Heart right ventricle (tissue), 16 donors: ENCODE data around the gene COX7A2. TPM values are rescaled to one million over a fixed set of nuclear protein-coding genes. Genes with fewer than 3 reads are reported as not detected.

Experiments
- ATAC-seq, 8 donors: fragments of 200-7000 bp; cut with Tn5 transposase; one replicate each; pipeline ENCODE4 v1.9.1; 2020; ENCODE audit warnings: mild to moderate bottlenecking in 8 of 8, moderate library complexity in 8 of 8, moderate number of reproducible peaks in 1 of 8
- DNase-seq, 2 donors: peaks; one replicate each; pipeline ENCODE4 v3.0.0-alpha.2; 2020
- H3K27ac ChIP-seq, 10 donors: fragments of 200-600 bp; sonication (generic) in 2 of 10; one replicate each; pipeline versions ENCODE4 v1.5.0 to v1.8.0; 2020 to 2022; ENCODE audit warnings: mild to moderate bottlenecking in 3 of 10
- H3K27me3 ChIP-seq, 7 donors: fragments of 200-600 bp; one replicate each; pipeline ENCODE4 v1.8.0; 2021 to 2022; ENCODE audit warnings: mild to moderate bottlenecking in 2 of 7
- H3K36me3 ChIP-seq, 9 donors: fragments of 200-600 bp; sonication (generic) in 1 of 9; one replicate each; pipeline versions ENCODE4 v1.5.0 to v1.8.0; 2020 to 2022; ENCODE audit warnings: mild to moderate bottlenecking in 2 of 9
- H3K4me1 ChIP-seq, 9 donors: fragments of 200-600 bp; sonication (generic) in 1 of 9; one replicate each; pipeline versions ENCODE4 v1.5.0 to v1.8.0; 2020 to 2022; ENCODE audit warnings: mild to moderate bottlenecking in 4 of 9
- H3K4me3 ChIP-seq, 10 donors: fragments of 200-600 bp; sonication (generic) in 2 of 10; one replicate each; pipeline versions ENCODE4 v1.5.0 to v1.8.0; 2020 to 2022; ENCODE audit warnings: mild to moderate bottlenecking in 7 of 10, moderate library complexity in 2 of 10
- H3K9me3 ChIP-seq, 11 donors: fragments of 200-600 bp in 10 of 11; sonication (generic) in 2 of 11; one replicate each; pipeline versions ENCODE4 v1.5.0 to v1.8.0; 2013 to 2022; ENCODE audit warnings: mild to moderate bottlenecking in 2 of 11, control low read depth in 1 of 11, moderate library complexity in 1 of 11
- CTCF ChIP-seq, 9 donors: fragments of 200-600 bp; sonication (generic) in 2 of 9; IDR thresholded peaks; one replicate each; pipeline versions ENCODE4 v1.5.0 to v1.8.0; 2021 to 2022; ENCODE audit warnings: antibody characterized with exemption in 9 of 9, mild to moderate bottlenecking in 5 of 9, moderate library complexity in 1 of 9
- WGBS, 2 donors: extraction: QIAGEN DNeasy Blood & Tissue Kit; methylation state at CpG; one replicate each; pipeline ENCODE4 v1.1.7; 2013; ENCODE audit warnings: inconsistent platforms in 1 of 2; 5-methylcytosine and 5-hydroxymethylcytosine counted together
- intact Hi-C, 10 donors: fragments of 100-400 bp; cut with DNase I; formaldehyde crosslinking; loops; one replicate each; pipeline versions ENCODE4 v1.11.1 to v1.14.2; 2022
- polyA plus RNA-seq, 2 donors: library from polyadenylated mRNA; stranded (reverse); fragments of 200-250 nt; gene quantifications; one replicate each; pipeline ENCODE4 v1.2.3, GENCODE V29; 2013
- total RNA-seq, 10 donors: library from RNA; stranded (reverse); fragmentation: NEBNext Ultra II Directional in 3 of 10; extraction: Animal tissue kit (Norgen Biotek cat#: 25700) in 3 of 10; gene quantifications; one replicate each; pipeline versions ENCODE4 v1.2.1 to v1.2.4, GENCODE V29; 2021 to 2023
- donor health status: Arrhythmogenic right ventricular cardiomyopathy.
- donor health status: ischemic (EF 13 %, LVEDD 7.1; RV severe dilation, severe dysfunction).
- donor health status: healthy with polysubstance abuse.
- donor health status: DM: no; HTN: yes; CAD: no.
- donor health status: DM: no; HTN: no; CAD: no.
- donor health status: ischemic (EF 25% LVEDD 6.9; RV normal size, moderate dysfunction).
- donor health status: ischemic (EF 25% LVEDD 5.7; RV mildly dilated, moderate dysfunction).
- donor health status: healthy.
- donor health status: DM: yes; HTN: yes; CAD: no.
- donor health status: Ischemic cardiomyopathy.
- donor health status: ischemic (EF 35%, LVEDD 5.7; RV mildly dilated, moderate dysfunction).
- donor health status: nonischemic (EF 11% LVEDD 7.7; RV severe dilation, severe dysfunction).
- donor health status: DM: yes; HTN: yes; CAD: no.
- donor health status: PGD.
- donor health status: ischemic (EF 29% LVEDD 5.4; RV normal size, mild dysfunction).
- donor health status: nonischemic (EF 23%, LVEDD 6.1; RV moderate dilation, normal function).

COX7A2 gene
- total and polyA plus RNA-seq, 12 donors, result 661 to 1,205 (median 1,086) TPM

- Histone ChIP-seq H3K27ac (peak overlapping the region in 1 of 10 donors; percentile 21), H3K9me3 (no peaks in the 10 kb centered on the region), H3K4me3 (peak overlapping the region in 4 of 10 donors; percentile 80 to 96 (median 90)), H3K4me1 (peaks cover 0 to 81% (median 71%) of the 10 kb centered on the region in 9 donors), H3K27me3 (no peaks in the 10 kb centered on the region), H3K36me3 (no peaks in the 10 kb centered on the region)
- no peak for TF ChIP-seq CTCF (IDR thresholded peaks at IDR 0.05)
- DNase-seq (no peak), ATAC-seq (no peak)
- intact Hi-C loops, result loop anchor here in 1 of 10 donors (10.0 kb wide), 1 partner anchor 323 kb away; the partner anchor contains the start of gene SENP6
Measured at GRCh38 chr6:75281653-75282052, 38.1 kb upstream of the COX7A2 start.

- WGBS, 2 donors, result 87 to 93% methylated on average over 4 of the region's 4 CpGs
- TF ChIP-seq CTCF (IDR thresholded peaks at IDR 0.05), result no peak
- peak overlapping the region in 1 of 10 donors; percentile 32 for H3K27ac ChIP-seq
- no peak for ATAC-seq
- no peaks in the 10 kb centered on the region for H3K27me3 ChIP-seq
- H3K9me3 ChIP-seq, result no peaks in the 10 kb centered on the region
- intact Hi-C loops, result loop anchor here in 1 of 10 donors (10.0 kb wide), 1 partner anchor 325 kb away; the partner anchor contains the start of gene SENP6
- no peak overlapping the region for H3K4me3 ChIP-seq
- H3K36me3 ChIP-seq, result peaks cover 0 to 4% (median 0%) of the 10 kb centered on the region in 9 donors
- H3K4me1 ChIP-seq, result peaks cover 0 to 82% (median 67%) of the 10 kb centered on the region in 9 donors
- DNase-seq, result no peak
Measured at GRCh38 chr6:75280131-75280855, 36.7 kb upstream of the COX7A2 start.

- H3K9me3 ChIP-seq, result no peaks in the 10 kb centered on the region
- DNase-seq (no peak), ATAC-seq (peak in 4 of 8 donors; percentile 26 to 60 (median 42))
- intact Hi-C loops, result loop anchor here in 1 of 10 donors (5.0 kb wide), 1 partner anchor 223 kb away; no protein-coding TSS in a partner anchor
- H3K4me1 ChIP-seq, result peaks cover 0 to 91% (median 67%) of the 10 kb centered on the region in 9 donors
- peak overlapping the region in 2 of 10 donors; percentile 34 to 38 for H3K27ac ChIP-seq
- no peaks in the 10 kb centered on the region for H3K27me3 ChIP-seq
- WGBS, 2 donors, result 50 to 61% methylated on average over 2 of the region's 2 CpGs
- H3K4me3 ChIP-seq, result no peak overlapping the region
- H3K36me3 ChIP-seq, result peaks cover 0 to 4% (median 0%) of the 10 kb centered on the region in 9 donors
- TF ChIP-seq CTCF (IDR thresholded peaks at IDR 0.05), result no peak
Measured at GRCh38 chr6:75279418-75279817, 35.8 kb upstream of the COX7A2 start.

GRCh38 chr6:75278474-75279077 lies 35.0 kb upstream of the COX7A2 start:
- Histone ChIP-seq H3K27me3 (no peaks in the 10 kb centered on the region), H3K4me1 (peaks cover 0 to 98% (median 68%) of the 10 kb centered on the region in 9 donors), H3K27ac (peak overlapping the region in 2 of 10 donors; percentile 34 to 38), H3K4me3 (no peak overlapping the region), H3K9me3 (no peaks in the 10 kb centered on the region), H3K36me3 (peaks cover 0 to 4% (median 0%) of the 10 kb centered on the region in 9 donors)
- no peak for DNase-seq
- no peak for TF ChIP-seq CTCF (IDR thresholded peaks at IDR 0.05)
- WGBS, 2 donors, result 22 to 36% methylated on average over 4 of the region's 4 CpGs
- peak in 1 of 8 donors; percentile 22 for ATAC-seq
- intact Hi-C loops, result loop anchor here in 1 of 10 donors (5.0 kb wide), 1 partner anchor 224 kb away; no protein-coding TSS in a partner anchor
